ENCODE measurements around the gene FLVCR2.
"Not testable (repeated sequence)": the region's sequence is repeated elsewhere in the genome, so short reads cannot be mapped to it uniquely, and the experiment has no call there.

Gene FLVCR2

DNA sequence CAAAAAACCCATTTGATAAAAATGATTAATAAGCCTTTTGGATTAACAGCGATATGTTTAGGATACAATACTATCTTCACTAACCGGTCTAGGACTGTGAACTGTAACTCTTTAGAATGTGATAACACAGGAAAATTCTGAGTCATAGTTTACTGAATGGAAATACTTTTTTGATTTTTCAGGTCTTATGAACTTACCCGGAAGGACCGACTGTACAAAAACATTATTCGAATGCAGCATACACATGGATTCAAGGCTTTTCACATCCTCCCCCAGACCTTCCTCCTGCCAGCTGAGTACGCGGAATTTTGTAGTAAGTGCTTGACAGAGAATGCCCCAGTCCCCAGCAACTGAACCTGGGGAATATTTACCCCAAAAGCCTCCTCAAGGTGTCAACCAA is 111.6 kb downstream of the FLVCR2 start:
- H3K36me3 ChIP-seq (ENCODE audit: low read length), result peaks cover 4% of the 10 kb centered on the region; the same call in 1 of the 2 replicates
- H3K4me3 ChIP-seq (ENCODE audit: insufficient read depth, low read length, poor library complexity, severe bottlenecking), result no peak overlapping the region
- H3K79me2 ChIP-seq (ENCODE audit: insufficient read depth, low read length), result no peaks in the 10 kb centered on the region
- H3F3A ChIP-seq (ENCODE audit: insufficient read depth), result no peaks in the 10 kb centered on the region
- no peak overlapping the region for H3K4me2 ChIP-seq (ENCODE audit: low read depth, low read length, poor library complexity, severe bottlenecking)
- H4K20me1 ChIP-seq (ENCODE audit: low read depth, low read length), result no peaks in the 10 kb centered on the region
- H3K27ac ChIP-seq (ENCODE audit: low read depth, low read length), result no peak overlapping the region
- no peaks in the 10 kb centered on the region for H3K9me2 ChIP-seq (replicated peaks; ENCODE audit: insufficient read depth, low read length)
- no peak overlapping the region for H2AFZ ChIP-seq (ENCODE audit: low read depth, low read length, severe bottlenecking)
- H3K27me3 ChIP-seq (ENCODE audit: low read length), result no peaks in the 10 kb centered on the region
- H3K9me3 ChIP-seq (ENCODE audit: insufficient read depth, low read length), result no peaks in the 10 kb centered on the region
- H3K9ac ChIP-seq (ENCODE audit: low read length), result no peak overlapping the region
- TF ChIP-seq, protein P1, sequence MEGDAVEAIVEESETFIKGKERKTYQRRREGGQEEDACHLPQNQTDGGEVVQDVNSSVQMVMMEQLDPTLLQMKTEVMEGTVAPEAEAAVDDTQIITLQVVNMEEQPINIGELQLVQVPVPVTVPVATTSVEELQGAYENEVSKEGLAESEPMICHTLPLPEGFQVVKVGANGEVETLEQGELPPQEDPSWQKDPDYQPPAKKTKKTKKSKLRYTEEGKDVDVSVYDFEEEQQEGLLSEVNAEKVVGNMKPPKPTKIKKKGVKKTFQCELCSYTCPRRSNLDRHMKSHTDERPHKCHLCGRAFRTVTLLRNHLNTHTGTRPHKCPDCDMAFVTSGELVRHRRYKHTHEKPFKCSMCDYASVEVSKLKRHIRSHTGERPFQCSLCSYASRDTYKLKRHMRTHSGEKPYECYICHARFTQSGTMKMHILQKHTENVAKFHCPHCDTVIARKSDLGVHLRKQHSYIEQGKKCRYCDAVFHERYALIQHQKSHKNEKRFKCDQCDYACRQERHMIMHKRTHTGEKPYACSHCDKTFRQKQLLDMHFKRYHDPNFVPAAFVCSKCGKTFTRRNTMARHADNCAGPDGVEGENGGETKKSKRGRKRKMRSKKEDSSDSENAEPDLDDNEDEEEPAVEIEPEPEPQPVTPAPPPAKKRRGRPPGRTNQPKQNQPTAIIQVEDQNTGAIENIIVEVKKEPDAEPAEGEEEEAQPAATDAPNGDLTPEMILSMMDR (IDR thresholded peaks at IDR 0.05; ENCODE audit: insufficient read depth, low read length, poor library complexity, severe bottlenecking), result no peak
- TF ChIP-seq EZH2phosphoT487 (conservative IDR thresholded peaks at IDR 0.05; ENCODE audit: low read length), result no peak

DNA sequence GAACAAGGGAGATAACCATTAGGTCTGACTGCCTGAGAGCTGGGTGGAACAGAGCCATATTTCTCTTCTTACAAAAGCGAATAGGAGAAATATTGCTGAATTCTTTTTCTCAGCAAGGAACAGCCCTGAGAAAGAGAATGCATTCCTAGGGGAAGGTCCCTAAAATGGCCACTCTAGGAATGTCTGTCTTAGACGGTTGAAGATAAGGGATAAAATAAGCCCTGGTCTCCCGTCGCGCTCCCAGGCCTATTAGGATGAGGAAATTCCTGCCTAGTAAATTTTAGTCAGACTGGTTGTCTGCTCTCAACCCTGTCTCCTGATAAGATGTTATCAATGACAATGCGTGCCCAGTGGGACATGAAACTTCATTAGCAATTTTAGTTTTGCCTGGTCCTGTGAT is 116.6 kb downstream of the FLVCR2 start:
- H4K20me1 ChIP-seq (ENCODE audit: low read depth, low read length); H3K27me3 ChIP-seq (ENCODE audit: low read length); H2AFZ ChIP-seq (ENCODE audit: low read depth, low read length, severe bottlenecking); H3K79me2 ChIP-seq (ENCODE audit: insufficient read depth, low read length); H3K27ac ChIP-seq (ENCODE audit: low read depth, low read length); H3K9ac ChIP-seq (ENCODE audit: low read length); H3K36me3 ChIP-seq (ENCODE audit: low read length); H3K4me3 ChIP-seq (ENCODE audit: insufficient read depth, low read length, poor library complexity, severe bottlenecking); H3K4me2 ChIP-seq (ENCODE audit: low read depth, low read length, poor library complexity, severe bottlenecking); H3K9me3 ChIP-seq (ENCODE audit: insufficient read depth, low read length); H3F3A ChIP-seq (ENCODE audit: insufficient read depth); H3K9me2 ChIP-seq (replicated peaks; ENCODE audit: insufficient read depth, low read length): not testable (repeated sequence)

GRCh38 chr14:75697386-75697785 is 119.0 kb downstream of the FLVCR2 start:
- Histone ChIP-seq H3K9me2 (replicated peaks; ENCODE audit: insufficient read depth, low read length) (no peaks in the 10 kb centered on the region), H3K4me2 (ENCODE audit: low read depth, low read length, poor library complexity, severe bottlenecking) (no peak overlapping the region), H3K79me2 (ENCODE audit: insufficient read depth, low read length) (no peaks in the 10 kb centered on the region), H3K9ac (ENCODE audit: low read length) (no peak overlapping the region), H3K27me3 (ENCODE audit: low read length) (no peaks in the 10 kb centered on the region), H3K27ac (ENCODE audit: low read depth, low read length) (no peak overlapping the region), H3K9me3 (ENCODE audit: insufficient read depth, low read length) (no peaks in the 10 kb centered on the region), H3K4me3 (ENCODE audit: insufficient read depth, low read length, poor library complexity, severe bottlenecking) (no peak overlapping the region), H4K20me1 (ENCODE audit: low read depth, low read length) (no peaks in the 10 kb centered on the region), H2AFZ (ENCODE audit: low read depth, low read length, severe bottlenecking) (no peak overlapping the region), H3K36me3 (ENCODE audit: low read length) (peaks cover 6% of the 10 kb centered on the region; the same call in 1 of the 2 replicates), H3F3A (ENCODE audit: insufficient read depth) (no peaks in the 10 kb centered on the region)
- TF ChIP-seq, protein P1 (IDR thresholded peaks at IDR 0.05; ENCODE audit: insufficient read depth, low read length, poor library complexity, severe bottlenecking), result no peak
- TF ChIP-seq EZH2phosphoT487 (conservative IDR thresholded peaks at IDR 0.05; ENCODE audit: low read length), result no peak
